Brain microvascular endothelial cell (primary cell): ENCODE results near the gene MEGF11.

ENCODE experiments used
- DNase-seq: peaks from one replicate; pipeline ENCODE4 v3.0.0-alpha.2; 2020
- H3K27ac ChIP-seq: fragments of 250-450 bp; sonication (Bioruptor Pico); 2 replicates; pipeline ENCODE4 v1.5.1; 2020; ENCODE audit warnings: mild to moderate bottlenecking, moderate library complexity
- H3K27me3 ChIP-seq: fragments of 250-450 bp; sonication (Bioruptor Pico); replicated peaks from 2 replicates; pipeline ENCODE4 v1.5.1; 2020; ENCODE audit warnings: mild to moderate bottlenecking
- H3K36me3 ChIP-seq: fragments of 250-450 bp; sonication (Bioruptor Pico); replicated peaks from 2 replicates; pipeline ENCODE4 v1.5.1; 2020; ENCODE audit warnings: mild to moderate bottlenecking
- H3K4me3 ChIP-seq: 2 replicates; pipeline ENCODE4 v1.5.1; 2011; ENCODE audit warnings: low read depth, mild to moderate bottlenecking, control low read depth, low read length, moderate library complexity
- CTCF ChIP-seq: IDR thresholded peaks from 2 replicates; pipeline ENCODE4 v1.5.1; 2011; ENCODE audit warnings: low read depth, mild to moderate bottlenecking, moderate library complexity, low read length, control low read depth, inconsistent platforms; ENCODE audit errors: missing control alignments
- in situ Hi-C: cut with HindIII; loops from 2 replicates; pipeline ENCODE4 v1.10.0; 2017; ENCODE audit warnings: low sequenced_read_pairs, low pct_ligation_motif_present

Gene MEGF11

DNA sequence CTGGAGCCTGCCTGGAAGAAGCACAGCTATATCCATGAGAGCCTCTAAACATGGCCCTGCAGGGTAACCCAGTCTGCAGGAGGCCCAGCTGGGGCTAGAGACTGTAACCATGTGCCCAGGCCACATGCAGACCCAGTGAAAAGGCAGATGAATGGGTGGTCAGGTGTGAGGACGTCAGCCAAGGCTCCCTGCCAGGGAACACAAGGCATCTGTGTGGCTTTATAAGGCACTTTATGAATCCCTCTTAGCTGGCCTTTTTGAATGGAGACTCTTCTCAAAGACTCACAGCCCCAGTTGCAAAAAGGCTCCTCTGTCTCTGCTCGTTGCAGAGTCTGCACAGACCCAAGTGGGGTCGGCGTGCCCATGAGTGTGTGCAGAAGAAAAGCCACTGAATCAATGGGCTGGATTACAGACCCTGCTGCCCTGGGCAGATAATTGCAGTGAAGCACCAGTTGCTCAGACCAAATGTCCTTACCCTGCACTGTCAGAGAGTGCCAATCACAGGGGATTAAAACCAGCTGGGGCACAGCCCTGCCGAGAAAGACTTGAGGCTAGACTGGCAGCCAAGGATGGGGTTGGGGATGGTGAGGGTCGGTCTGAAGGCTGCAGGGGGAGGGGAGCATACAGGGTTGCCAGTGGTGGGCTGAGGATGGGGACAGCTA is 230.1 kb downstream of the MEGF11 start:
- no peak for TF ChIP-seq CTCF
- no peak overlapping the region for H3K4me3 ChIP-seq
- no peak for DNase-seq
- H3K36me3 ChIP-seq = no peaks in the 10 kb centered on the region
- H3K27ac ChIP-seq = no peak overlapping the region
- peaks cover 12% of the 10 kb centered on the region for H3K27me3 ChIP-seq
- in situ Hi-C loops = no loop called here

- in situ Hi-C loops = no loop called here
- DNase-seq = no peak
- peaks cover 12% of the 10 kb centered on the region for H3K27me3 ChIP-seq
- no peak overlapping the region for H3K27ac ChIP-seq
- TF ChIP-seq CTCF = no peak
- no peak overlapping the region for H3K4me3 ChIP-seq
- H3K36me3 ChIP-seq = no peaks in the 10 kb centered on the region
Observed at GRCh38 chr15:66022163-66022525, 231.4 kb downstream of the MEGF11 start.

GRCh38 chr15:66021496-66022162 is 231.9 kb downstream of the MEGF11 start:
- no peak overlapping the region for H3K4me3 ChIP-seq
- no peaks in the 10 kb centered on the region for H3K36me3 ChIP-seq
- TF ChIP-seq CTCF = no peak
- H3K27ac ChIP-seq = no peak overlapping the region
- peaks cover 12% of the 10 kb centered on the region for H3K27me3 ChIP-seq
- no peak for DNase-seq
- in situ Hi-C loops = no loop called here

DNA sequence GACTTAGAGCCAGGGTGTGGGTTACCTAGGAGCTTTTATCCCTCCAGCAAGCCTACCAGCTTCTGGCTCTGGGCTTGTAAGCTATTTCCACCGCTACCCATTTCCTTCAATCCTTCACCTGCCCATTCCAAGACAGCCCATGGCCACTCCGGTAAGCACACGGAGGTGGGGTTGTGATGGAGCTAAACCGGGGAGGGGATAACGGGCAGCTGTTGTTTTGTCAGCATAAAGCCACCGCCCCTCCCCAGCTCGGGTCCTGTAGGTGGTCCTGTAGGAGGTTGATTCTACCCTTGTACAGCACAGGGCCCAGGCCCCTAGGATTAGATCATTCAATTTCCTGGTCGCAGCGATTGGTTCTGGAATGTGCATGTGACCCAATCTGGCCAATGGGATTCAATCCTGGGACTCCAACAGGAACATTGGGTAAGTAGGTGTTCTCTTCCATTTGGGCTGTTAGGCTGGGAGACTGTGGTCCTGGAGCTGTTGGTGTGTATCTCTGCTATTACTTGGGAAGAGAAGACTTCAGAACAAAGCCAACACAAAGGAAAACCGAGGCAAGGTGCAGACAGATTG is 233.6 kb downstream of the MEGF11 start:
- TF ChIP-seq CTCF = no peak
- no peak for DNase-seq
- no peak overlapping the region for H3K27ac ChIP-seq
- peaks cover 2% of the 10 kb centered on the region for H3K27me3 ChIP-seq
- H3K4me3 ChIP-seq = no peak overlapping the region
- no peaks in the 10 kb centered on the region for H3K36me3 ChIP-seq
- in situ Hi-C loops = no loop called here

- no peak for DNase-seq
- H3K4me3 ChIP-seq = no peak overlapping the region
- H3K27me3 ChIP-seq = peaks cover 2% of the 10 kb centered on the region
- no peaks in the 10 kb centered on the region for H3K36me3 ChIP-seq
- no peak overlapping the region for H3K27ac ChIP-seq
- TF ChIP-seq CTCF = no peak
- in situ Hi-C loops = no loop called here
Observed at GRCh38 chr15:66019368-66019767, 234.2 kb downstream of the MEGF11 start.

GRCh38 chr15:66018488-66018797 is 235.1 kb downstream of the MEGF11 start:
- no peak overlapping the region for H3K27ac ChIP-seq
- no peak overlapping the region for H3K4me3 ChIP-seq
- H3K36me3 ChIP-seq = no peaks in the 10 kb centered on the region
- in situ Hi-C loops = no loop called here
- no peak for TF ChIP-seq CTCF
- peaks cover 2% of the 10 kb centered on the region for H3K27me3 ChIP-seq
- no peak for DNase-seq
